AG08395 (cell line): ENCODE measurements around the gene ERFL.

ENCODE experiments used
- DNase-seq: peaks from one replicate; pipeline ENCODE4 v3.0.0; 2012; ENCODE audit warnings: mixed read lengths, low spot score

Gene ERFL

GRCh38 chr19:41928221-41928683, at the start of gene ERFL:
Gene ERFL (minus strand): TSS chr19:41928449. CDS start chr19:41912919, 15,530 bp downstream.
- peak; percentile 30 for DNase-seq

GRCh38 chr19:41977916-41978315, 49.7 kb upstream of the ERFL start:
- no peak for DNase-seq

- DNase-seq, result no peak
These were observed 46.4 kb upstream of the ERFL start for GRCh38 chr19:41974652-41975051.

- DNase-seq, result no peak
These were observed 43.1 kb upstream of the ERFL start for GRCh38 chr19:41971363-41971762.

GRCh38 chr19:41969772-41970458, 41.7 kb upstream of the ERFL start:
- DNase-seq, result no peak

GRCh38 chr19:41968751-41969595, 40.7 kb upstream of the ERFL start:
- no peak for DNase-seq

GRCh38 chr19:41967054-41967783, 39.0 kb upstream of the ERFL start:
- no peak for DNase-seq

GRCh38 chr19:41965106-41965505, 36.9 kb upstream of the ERFL start:
- no peak for DNase-seq

- no peak for DNase-seq
These were observed 32.7 kb upstream of the ERFL start for GRCh38 chr19:41960973-41961372.

- DNase-seq, result peak; percentile 97
These were observed 31.1 kb upstream of the ERFL start, which contains the start of gene RABAC1 for GRCh38 chr19:41959056-41960053. Gene RABAC1 (minus strand): TSS chr19:41959321. CDS start chr19:41959292, 29 bp downstream.

GRCh38 chr19:41958367-41959055, 30.3 kb upstream of the ERFL start:
- peak; percentile 90 for DNase-seq

GRCh38 chr19:41957838-41958366, 29.7 kb upstream of the ERFL start:
- peak; percentile 88 for DNase-seq

GRCh38 chr19:41957161-41957837, 29.1 kb upstream of the ERFL start:
- no peak for DNase-seq

- no peak for DNase-seq
These were observed 28.4 kb upstream of the ERFL start for GRCh38 chr19:41956621-41957020.

GRCh38 chr19:41955521-41955920, 27.3 kb upstream of the ERFL start:
- no peak for DNase-seq

GRCh38 chr19:41951686-41952172, 23.5 kb upstream of the ERFL start:
- peak; percentile 89 for DNase-seq

GRCh38 chr19:41947091-41947490, 18.8 kb upstream of the ERFL start:
- no peak for DNase-seq

GRCh38 chr19:41945135-41945766, 17.0 kb upstream of the ERFL start:
- DNase-seq, result no peak

GRCh38 chr19:41944336-41944735, 16.1 kb upstream of the ERFL start:
- peak; percentile 57 for DNase-seq
